ENCODE measurements around the gene ADAP2.
"Not testable (repeated sequence)": the region's sequence is repeated elsewhere in the genome, so short reads cannot be mapped to it uniquely, and the experiment has no call there.

DNA sequence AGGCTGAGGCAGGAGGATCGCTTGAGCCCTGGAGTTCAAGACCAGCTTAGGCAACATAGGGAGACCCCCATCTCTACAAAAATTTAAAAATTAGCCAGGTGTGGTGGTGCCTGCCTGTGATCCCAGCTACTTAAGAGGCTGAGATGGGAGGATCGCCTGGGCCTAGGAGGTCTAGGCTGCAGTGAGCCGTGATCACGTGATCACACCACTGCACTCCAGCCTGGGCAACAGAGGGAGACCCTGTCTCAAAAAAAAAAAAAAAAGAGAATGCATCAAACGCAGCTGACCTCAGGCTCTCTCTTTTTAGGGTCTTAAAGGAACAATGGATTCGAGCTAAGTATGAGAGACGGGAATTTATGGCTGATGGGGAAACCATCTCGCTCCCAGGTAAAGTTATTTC is 9.8 kb downstream of the ADAP2 start:
- TF ChIP-seq CTCF (conservative IDR thresholded peaks at IDR 0.05; ENCODE audit: low read depth in 2 of 2); EZH2 (IDR thresholded peaks at IDR 0.05; ENCODE audit: low read depth, unreplicated experiment); EZH2phosphoT487 (IDR thresholded peaks at IDR 0.05; ENCODE audit: unreplicated experiment): not testable (repeated sequence)

Data from GM23338 (cell line).